Hippocampal formation (tissue), 2 donors: Measurements from ENCODE around the gene PSMC6.
"Not testable (repeated sequence)": the region's sequence is repeated elsewhere in the genome, so short reads cannot be mapped to it uniquely, and the experiment has no call there.

Experiments
- DNase-seq, 2 donors: peaks; one replicate each; lab custom pipeline; 2025; lab: John Stamatoyannopoulos, UW

PSMC6 gene

DNA sequence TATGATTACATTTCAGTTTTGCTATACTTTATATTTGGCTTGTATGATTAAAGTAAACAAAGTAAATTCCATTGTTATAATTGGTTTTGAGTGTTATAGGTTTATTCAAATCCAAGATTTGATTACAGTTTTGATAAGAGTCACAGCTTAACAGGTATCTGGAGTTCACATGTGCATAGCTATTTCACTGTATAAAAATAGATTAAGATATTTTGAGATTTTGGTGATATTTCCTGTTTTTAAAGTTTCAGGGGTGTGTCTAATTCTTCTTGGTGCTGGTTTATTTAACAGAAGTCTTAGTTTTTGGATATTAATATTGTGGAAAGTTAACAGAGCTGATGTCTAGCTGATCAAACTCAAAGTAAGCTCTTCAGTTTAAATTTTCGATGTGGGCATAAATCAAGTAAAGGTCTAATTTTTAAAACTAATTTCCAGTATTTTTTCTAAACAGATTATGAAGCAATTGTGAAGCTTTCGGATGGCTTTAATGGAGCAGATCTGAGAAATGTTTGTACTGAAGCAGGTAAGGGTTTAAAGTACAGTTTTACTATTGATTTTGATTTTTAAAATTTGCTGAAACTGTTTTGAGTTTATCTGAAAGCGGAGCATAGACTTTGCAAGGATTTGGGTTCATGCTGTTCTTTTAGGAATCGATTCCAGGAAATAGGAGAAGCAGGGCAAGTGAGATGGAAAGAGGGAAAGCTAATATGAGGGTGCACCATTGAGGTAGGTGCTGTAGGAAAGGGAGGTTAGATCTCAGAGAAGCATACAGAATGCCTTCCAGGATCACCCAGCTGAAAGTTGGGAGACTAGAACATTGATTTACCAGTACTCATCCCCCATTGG is 16.7 kb downstream of the PSMC6 start:
- DNase-seq, result no peak

GRCh38 chr14:52724360-52724644 is 17.3 kb downstream of the PSMC6 start:
- no peak for DNase-seq

DNA sequence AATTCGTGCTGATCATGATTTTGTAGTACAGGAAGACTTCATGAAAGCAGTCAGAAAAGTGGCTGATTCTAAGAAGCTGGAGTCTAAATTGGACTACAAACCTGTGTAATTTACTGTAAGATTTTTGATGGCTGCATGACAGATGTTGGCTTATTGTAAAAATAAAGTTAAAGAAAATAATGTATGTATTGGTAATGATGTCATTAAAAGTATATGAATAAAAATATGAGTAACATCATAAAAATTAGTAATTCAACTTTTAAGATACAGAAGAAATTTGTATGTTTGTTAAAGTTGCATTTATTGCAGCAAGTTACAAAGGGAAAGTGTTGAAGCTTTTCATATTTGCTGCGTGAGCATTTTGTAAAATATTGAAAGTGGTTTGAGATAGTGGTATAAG is 20.5 kb downstream of the PSMC6 start:
- not testable (repeated sequence) for DNase-seq

GRCh38 chr14:52729035-52729434 is 22.0 kb downstream of the PSMC6 start:
- DNase-seq, result not testable (repeated sequence)

GRCh38 chr14:52729585-52729924 is 22.6 kb downstream of the PSMC6 start:
- no peak for DNase-seq

- DNase-seq, result peak; percentile 95 to 98
These were observed 23.1 kb downstream of the PSMC6 start, which contains the start of gene STYX for GRCh38 chr14:52729925-52730708. STYX (plus strand) TSS chr14:52730166; CDS start chr14:52730475, 309 bp downstream.

- no peak for DNase-seq
These were observed 23.7 kb downstream of the PSMC6 start for GRCh38 chr14:52730709-52731111.

- DNase-seq, result no peak
These were observed 26.8 kb downstream of the PSMC6 start for GRCh38 chr14:52733824-52734223.

DNA sequence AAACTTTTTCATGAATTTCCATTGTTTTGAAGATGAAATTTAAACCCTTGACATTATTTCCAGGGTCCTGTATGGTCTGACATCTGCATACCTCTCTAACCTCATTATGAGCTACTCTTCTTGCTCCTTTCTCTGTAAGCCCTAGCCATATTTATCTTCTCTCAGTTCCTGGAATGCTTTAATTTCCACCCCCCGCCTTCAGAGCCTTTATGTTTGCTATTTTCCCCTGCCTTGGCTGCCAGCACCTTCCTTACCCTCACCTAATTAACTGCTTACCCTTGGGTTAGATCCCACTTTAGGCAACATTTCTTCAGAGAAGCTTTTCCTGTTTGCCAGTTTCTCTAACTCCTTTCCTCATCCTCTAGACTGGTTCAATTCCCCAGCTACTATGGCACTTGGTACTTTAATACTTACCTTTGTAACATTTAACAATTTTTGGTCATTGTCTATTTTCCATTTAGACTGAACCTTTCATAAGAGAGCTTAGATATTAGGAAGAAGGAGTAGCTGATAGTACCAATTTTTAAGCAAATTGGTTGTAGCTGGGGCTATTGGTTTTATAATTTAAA is 29.0 kb downstream of the PSMC6 start:
- no peak for DNase-seq

DNA sequence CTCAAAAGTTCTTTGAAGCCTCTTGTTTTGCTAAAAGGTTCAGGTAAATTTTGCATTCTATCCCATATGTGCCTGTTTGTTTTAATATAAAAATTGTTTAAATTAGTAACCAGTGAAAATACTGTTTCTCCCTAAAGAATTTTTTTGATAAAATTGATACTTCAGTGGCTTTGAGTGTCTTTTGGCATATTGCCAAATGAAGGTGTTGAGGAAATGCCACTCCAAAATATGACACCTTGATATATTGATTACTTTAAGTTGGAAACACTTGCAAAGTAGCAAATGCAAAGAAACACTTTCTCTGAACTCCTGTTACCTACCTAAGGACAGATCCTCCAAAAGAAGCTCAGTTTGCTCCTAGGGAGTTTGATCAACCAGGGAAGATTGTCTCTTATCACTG is 31.4 kb downstream of the PSMC6 start:
- no peak for DNase-seq

- no peak for DNase-seq
These were observed 33.8 kb downstream of the PSMC6 start for GRCh38 chr14:52740751-52741150.

GRCh38 chr14:52741865-52742264 is 34.9 kb downstream of the PSMC6 start:
- DNase-seq, result no peak

DNA sequence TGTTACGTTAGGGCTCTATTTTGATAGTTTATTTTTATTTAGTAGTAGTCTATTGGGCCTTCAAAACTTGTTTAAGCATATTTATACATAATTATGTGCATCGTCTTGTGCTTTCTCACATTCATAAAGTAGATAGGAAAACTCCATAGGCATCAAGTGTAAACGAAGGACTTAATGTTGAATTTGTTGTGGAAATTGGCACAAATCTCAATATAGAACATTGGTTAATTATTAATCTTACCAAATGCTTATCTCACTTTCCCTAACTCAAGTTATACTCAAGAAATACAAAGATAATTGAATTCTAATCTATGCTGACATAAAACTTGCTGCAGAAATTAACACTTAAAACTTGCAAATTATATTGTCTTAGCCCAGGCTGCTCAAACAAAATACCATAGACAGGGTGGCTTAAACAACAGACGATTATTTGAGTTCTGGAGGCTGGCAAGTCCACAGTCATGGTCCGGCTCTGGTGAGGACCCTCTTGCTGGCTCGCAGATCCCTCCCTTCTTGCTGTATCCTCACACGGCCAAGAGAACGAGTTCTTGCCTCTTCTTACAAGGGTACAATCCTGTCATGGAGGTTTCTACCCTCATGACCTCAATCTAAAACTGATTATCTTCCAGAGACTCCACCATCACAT is 41.8 kb downstream of the PSMC6 start:
- no peak for DNase-seq

GRCh38 chr14:52755607-52756316 is 48.8 kb downstream of the PSMC6 start:
- DNase-seq, result no peak

DNA sequence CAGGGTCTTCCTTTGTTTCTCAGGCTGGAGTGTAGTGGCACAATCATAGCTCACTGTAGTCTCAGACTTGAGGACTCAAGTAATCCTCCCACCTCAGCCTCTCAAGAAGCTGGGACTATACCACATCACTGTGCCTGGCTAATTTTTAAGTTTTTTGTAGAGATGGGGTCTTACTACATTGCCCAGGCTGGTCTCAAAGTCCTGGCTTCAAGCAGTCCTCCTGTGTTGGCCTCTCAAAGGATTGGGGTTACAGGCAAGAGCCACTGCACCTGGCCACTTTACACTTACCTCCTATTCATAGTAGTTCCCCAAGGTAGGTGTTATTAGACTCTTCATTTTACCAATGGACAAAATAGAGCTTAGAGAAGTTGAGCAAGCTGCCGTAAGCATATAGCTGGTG is 52.1 kb downstream of the PSMC6 start:
- no peak for DNase-seq

DNA sequence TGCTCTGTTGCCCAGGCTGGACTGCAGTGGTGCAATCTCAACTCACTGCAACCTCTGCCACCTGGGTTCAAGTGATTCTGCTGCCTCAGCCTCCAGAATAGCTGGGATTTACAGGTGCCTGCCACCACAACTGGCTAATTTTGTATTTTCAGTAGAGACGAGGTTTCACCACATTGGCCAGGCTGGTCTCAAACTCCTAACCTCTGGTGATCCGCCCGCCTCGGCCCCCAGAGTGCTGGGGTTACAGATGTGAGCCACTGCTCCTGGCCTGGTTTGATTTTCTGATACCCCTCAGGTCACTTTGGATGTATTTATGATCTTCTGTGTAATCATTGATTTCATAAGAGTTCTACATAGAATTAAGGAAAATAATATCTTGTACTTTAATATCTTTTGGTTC is 55.9 kb downstream of the PSMC6 start:
- DNase-seq, result not testable (repeated sequence)

DNA sequence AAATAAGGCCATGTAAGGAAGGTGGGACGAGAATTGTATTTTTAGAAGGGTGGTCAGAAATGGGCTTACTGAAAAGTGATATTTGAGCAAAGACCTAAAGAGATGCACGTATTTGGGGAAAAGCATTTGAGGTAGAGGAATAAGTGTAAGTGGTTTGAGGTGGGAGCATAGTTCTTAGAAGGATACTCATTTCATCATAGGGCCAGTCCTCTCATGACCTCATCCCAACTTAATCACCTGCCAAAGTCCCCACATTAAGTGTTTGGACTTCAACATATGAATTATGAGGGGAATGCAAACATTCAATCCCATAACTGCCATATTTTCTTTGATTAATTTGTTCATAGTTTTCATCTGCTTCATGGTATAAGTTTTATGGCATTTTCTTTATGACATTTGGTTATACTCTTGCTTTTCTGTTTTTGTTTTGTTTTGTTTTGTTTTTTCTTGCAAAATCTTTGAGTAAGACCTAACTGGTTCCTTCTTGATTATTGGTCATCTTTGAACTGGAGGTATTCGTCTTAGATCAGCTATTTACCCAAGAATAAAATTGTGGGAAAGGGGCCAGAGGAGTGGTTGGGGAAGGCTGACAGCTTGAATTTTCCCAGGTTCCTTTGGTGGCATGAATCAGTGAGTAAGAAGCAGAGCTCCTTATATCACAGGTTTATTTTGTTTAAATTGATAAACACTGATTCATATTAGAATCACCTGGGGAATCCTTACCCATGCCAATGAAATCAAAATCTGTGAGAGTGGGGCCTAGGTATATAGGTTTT is 60.2 kb downstream of the PSMC6 start:
- no peak for DNase-seq

- DNase-seq, result no peak
These were observed 62.9 kb downstream of the PSMC6 start for GRCh38 chr14:52769887-52770286.

- no peak for DNase-seq
These were observed 69.8 kb downstream of the PSMC6 start for GRCh38 chr14:52776816-52777215.
